ENCODE data around the gene TFCP2L1.

Gene TFCP2L1

GRCh38 chr2:121185571-121186074, 99.4 kb downstream of the TFCP2L1 start:
- no peak overlapping the region for H3K4me3 ChIP-seq (ENCODE audit: low read length)
- DNase-seq (ENCODE audit: low read depth) = no peak
- TF ChIP-seq CTCF (conservative IDR thresholded peaks at IDR 0.05; ENCODE audit: low read depth, low read length) = no peak

GRCh38 chr2:121185111-121185510, 99.9 kb downstream of the TFCP2L1 start:
- H3K4me3 ChIP-seq (ENCODE audit: low read length) = no peak overlapping the region
- DNase-seq (ENCODE audit: low read depth) = no peak
- TF ChIP-seq CTCF (conservative IDR thresholded peaks at IDR 0.05; ENCODE audit: low read depth, low read length) = no peak

- no peak for DNase-seq (ENCODE audit: low read depth)
- no peak for TF ChIP-seq CTCF (conservative IDR thresholded peaks at IDR 0.05; ENCODE audit: low read depth, low read length)
- no peak overlapping the region for H3K4me3 ChIP-seq (ENCODE audit: low read length)
Observed at GRCh38 chr2:121184248-121184862, 100.6 kb downstream of the TFCP2L1 start.

GRCh38 chr2:121182520-121182919, 102.5 kb downstream of the TFCP2L1 start:
- H3K4me3 ChIP-seq (ENCODE audit: low read length) = no peak overlapping the region
- no peak for DNase-seq (ENCODE audit: low read depth)
- no peak for TF ChIP-seq CTCF (conservative IDR thresholded peaks at IDR 0.05; ENCODE audit: low read depth, low read length)

DNA sequence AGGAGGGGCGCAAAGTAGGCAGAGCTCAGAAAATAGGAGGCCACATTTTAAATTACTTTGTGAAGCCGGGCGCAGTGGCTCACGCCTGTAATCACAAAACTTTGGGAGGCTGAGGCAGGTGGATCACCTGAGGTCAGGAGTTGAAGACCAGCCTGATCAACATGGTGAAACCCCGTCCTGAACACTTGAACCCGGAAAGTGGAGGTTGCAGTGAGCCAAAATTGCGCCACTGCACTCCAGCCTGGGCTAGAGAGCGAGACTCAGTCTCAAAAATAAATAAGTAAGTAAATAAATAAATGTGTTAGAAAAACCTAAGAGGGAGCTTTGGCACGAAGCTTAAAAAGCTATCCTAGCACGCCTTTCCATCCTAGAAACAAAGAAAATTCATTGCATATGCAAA, 105.5 kb downstream of the TFCP2L1 start:
- no peak for DNase-seq (ENCODE audit: low read depth)
- no peak for TF ChIP-seq CTCF (conservative IDR thresholded peaks at IDR 0.05; ENCODE audit: low read depth, low read length)

DNA sequence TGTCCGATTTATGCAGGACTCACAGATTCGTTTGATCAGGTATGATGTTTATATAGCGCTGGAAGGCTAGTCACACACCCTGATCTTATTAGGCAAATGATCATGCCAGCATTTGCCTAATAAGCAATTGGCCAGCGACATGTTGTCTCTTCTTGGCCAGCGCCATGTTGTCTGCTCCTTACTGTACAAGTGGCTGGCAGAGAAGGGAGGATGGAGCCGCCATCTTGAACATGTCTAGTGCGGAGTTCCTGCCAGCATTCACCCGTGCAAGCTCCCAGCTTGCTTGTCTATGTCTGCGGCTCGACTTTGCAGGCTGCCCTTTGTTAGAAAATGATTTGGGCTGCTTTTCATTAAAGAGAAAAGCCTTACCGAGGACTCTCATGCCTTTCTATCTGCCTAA, 106.3 kb downstream of the TFCP2L1 start:
- TF ChIP-seq CTCF (conservative IDR thresholded peaks at IDR 0.05; ENCODE audit: low read depth, low read length) = no peak
- no peak overlapping the region for H3K4me3 ChIP-seq (ENCODE audit: low read length)
- no peak for DNase-seq (ENCODE audit: low read depth)

More for the DNA sequence above, 105.5 kb downstream of the TFCP2L1 start:
- H3K4me3 ChIP-seq (ENCODE audit: low read length) = no peak overlapping the region

DNA sequence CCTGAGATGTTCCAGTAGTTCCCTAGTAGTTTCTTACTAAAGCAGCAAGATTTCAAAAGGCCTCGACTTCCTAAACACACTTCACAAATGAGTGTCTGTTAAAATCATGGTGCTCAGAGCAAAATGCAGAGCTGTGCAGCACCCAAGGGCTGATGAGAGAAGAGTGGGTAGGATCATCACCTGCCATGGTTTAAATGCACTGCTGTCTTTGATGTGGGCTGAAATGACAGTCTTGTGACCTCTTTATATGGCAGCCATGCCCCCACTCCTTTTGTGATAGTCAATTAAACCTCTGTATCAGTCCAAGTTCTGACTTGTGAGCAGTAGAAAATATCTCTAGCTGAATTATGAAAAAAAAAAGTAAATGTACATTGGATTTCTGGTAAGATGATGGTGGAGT, 107.1 kb downstream of the TFCP2L1 start:
- no peak overlapping the region for H3K4me3 ChIP-seq (ENCODE audit: low read length)
- no peak for TF ChIP-seq CTCF (conservative IDR thresholded peaks at IDR 0.05; ENCODE audit: low read depth, low read length)
- DNase-seq (ENCODE audit: low read depth) = no peak

Data from retinal pigment epithelial cell (primary cell).